ENCODE data around the gene TSHZ2. TPM values are rescaled to one million over a fixed set of nuclear protein-coding genes. Genes with fewer than 3 reads are reported as not detected.

The TSHZ2 gene
- total RNA-seq, 3 donors from 2014 or later: 8.1 to 19.3 (median 8.4) TPM

DNA sequence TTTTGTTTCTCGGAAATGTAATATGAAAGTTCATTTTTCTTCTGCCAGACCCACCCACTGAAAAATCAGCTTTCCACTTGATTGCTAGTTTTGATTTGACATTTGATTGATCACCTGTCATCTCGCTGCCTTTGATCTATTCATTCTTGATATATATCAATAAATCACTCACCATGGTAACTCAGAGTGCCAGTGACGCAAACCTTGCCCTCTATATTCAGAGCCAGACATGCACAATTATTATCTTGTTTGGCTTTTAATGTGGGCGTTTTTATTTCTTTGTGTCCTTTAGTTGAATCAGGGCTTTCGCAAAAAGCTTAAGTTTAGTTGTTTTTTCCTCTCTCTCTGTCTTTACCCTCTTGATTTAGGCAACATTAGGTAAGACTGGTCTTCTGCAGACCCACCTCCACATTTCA, 2.0 kb downstream of the TSHZ2 start:
- Mint-ChIP-seq H3K4me1 (ENCODE audit: low read depth) (peaks cover 42% of the 10 kb centered on the region), H3K4me3 (peak overlapping the region; percentile 90), H3K36me3 (ENCODE audit: insufficient read depth) (peaks cover 6% of the 10 kb centered on the region), H3K9me3 (no peaks in the 10 kb centered on the region), H3K27me3 (ENCODE audit: low read depth) (peaks cover 32% of the 10 kb centered on the region)
- peak; percentile 22 for DNase-seq
- peak; percentile 11 to 34 for ATAC-seq

- peak; percentile 25 for DNase-seq
- Mint-ChIP-seq H3K36me3 (ENCODE audit: insufficient read depth) (peaks cover 7% of the 10 kb centered on the region), H3K9me3 (no peaks in the 10 kb centered on the region), H3K4me3 (peak overlapping the region; percentile 90), H3K4me1 (ENCODE audit: low read depth) (peaks cover 47% of the 10 kb centered on the region), H3K27me3 (ENCODE audit: low read depth) (peaks cover 32% of the 10 kb centered on the region)
- peak in 1 of 2 donors; percentile 3 for ATAC-seq
Observed at GRCh38 chr20:52975029-52975732, 3.0 kb downstream of the TSHZ2 start.

- Mint-ChIP-seq H3K27me3 (ENCODE audit: low read depth) (peaks cover 28% of the 10 kb centered on the region), H3K36me3 (ENCODE audit: insufficient read depth) (peaks cover 7% of the 10 kb centered on the region), H3K9me3 (no peaks in the 10 kb centered on the region), H3K4me3 (peak overlapping the region; percentile 90), H3K4me1 (ENCODE audit: low read depth) (peaks cover 53% of the 10 kb centered on the region)
- DNase-seq (no peak), ATAC-seq (no peak)
Observed at GRCh38 chr20:52975803-52976531, 3.8 kb downstream of the TSHZ2 start.

- DNase-seq (no peak), ATAC-seq (no peak)
- Mint-ChIP-seq H3K9me3 (no peaks in the 10 kb centered on the region), H3K27me3 (ENCODE audit: low read depth) (peaks cover 17% of the 10 kb centered on the region), H3K4me3 (peak overlapping the region; percentile 60), H3K4me1 (ENCODE audit: low read depth) (peaks cover 59% of the 10 kb centered on the region), H3K36me3 (ENCODE audit: insufficient read depth) (peaks cover 10% of the 10 kb centered on the region)
Observed at GRCh38 chr20:52978851-52979250, 6.7 kb downstream of the TSHZ2 start.

DNA sequence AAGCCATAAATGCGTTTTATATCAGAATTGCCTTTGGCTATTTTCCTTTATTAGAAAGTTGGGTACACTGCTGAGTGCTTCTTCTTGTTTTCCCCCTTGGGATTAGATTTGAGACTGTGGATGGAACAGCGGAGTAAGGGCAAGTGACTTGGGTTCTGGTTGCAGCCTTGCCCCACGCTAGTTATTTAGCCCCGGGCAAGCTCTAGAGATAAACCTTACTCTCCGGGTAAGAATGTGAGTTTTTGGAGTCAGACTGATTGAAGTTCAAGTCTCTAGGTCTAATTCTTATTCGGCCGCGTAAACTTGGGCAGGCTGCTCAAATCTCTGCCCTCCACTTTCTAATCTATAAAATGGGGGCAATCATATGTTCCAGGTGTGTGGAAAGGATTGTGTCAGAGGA, 8.9 kb downstream of the TSHZ2 start:
- Mint-ChIP-seq H3K36me3 (ENCODE audit: insufficient read depth) (peaks cover 22% of the 10 kb centered on the region), H3K27me3 (ENCODE audit: low read depth) (peaks cover 11% of the 10 kb centered on the region), H3K4me3 (peak overlapping the region; percentile 11), H3K4me1 (ENCODE audit: low read depth) (peaks cover 71% of the 10 kb centered on the region), H3K9me3 (no peaks in the 10 kb centered on the region)
- ATAC-seq (no peak), DNase-seq (no peak)

- peak in 1 of 2 donors; percentile 53 for ATAC-seq
- Mint-ChIP-seq H3K27me3 (ENCODE audit: low read depth) (peaks cover 8% of the 10 kb centered on the region), H3K36me3 (ENCODE audit: insufficient read depth) (peaks cover 26% of the 10 kb centered on the region)
Observed at GRCh38 chr20:52983726-52984450, 11.7 kb downstream of the TSHZ2 start.

DNA sequence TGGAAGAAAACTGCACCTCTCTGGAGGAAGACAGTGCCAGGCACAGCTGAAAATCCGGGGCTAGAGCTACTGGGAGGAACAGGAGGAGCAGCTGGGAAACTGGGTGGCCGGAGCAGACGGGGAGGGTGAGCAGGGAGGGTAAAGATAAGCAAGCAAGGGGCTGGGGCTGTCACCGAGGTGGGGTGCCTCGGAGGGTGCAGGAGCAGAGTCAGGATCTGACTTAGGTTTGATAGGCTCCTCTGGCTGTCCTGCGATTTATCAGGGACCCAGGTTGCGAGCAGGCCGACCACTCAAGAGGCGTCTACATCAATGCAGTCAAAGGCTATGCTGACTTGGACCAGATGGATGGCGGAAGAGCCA, 12.3 kb downstream of the TSHZ2 start:
- Mint-ChIP-seq H3K9me3 (no peaks in the 10 kb centered on the region), H3K4me1 (ENCODE audit: low read depth) (peaks cover 64% of the 10 kb centered on the region), H3K4me3 (peak overlapping the region; percentile 74), H3K27me3 (ENCODE audit: low read depth) (peaks cover 8% of the 10 kb centered on the region), H3K36me3 (ENCODE audit: insufficient read depth) (peaks cover 23% of the 10 kb centered on the region)
- no peak for ATAC-seq
- DNase-seq: no peak

More at GRCh38 chr20:52983726-52984450, 11.7 kb downstream of the TSHZ2 start:
- Mint-ChIP-seq H3K9me3 (no peaks in the 10 kb centered on the region), H3K4me3 (peak overlapping the region; percentile 74), H3K4me1 (ENCODE audit: low read depth) (peaks cover 69% of the 10 kb centered on the region)
- DNase-seq: no peak

GRCh38 chr20:52985687-52986086, 13.5 kb downstream of the TSHZ2 start:
- no peak overlapping the region for H3K4me3 Mint-ChIP-seq
- peaks cover 52% of the 10 kb centered on the region for H3K4me1 Mint-ChIP-seq (ENCODE audit: low read depth)
- DNase-seq (no peak), ATAC-seq (no peak)
- H3K36me3 Mint-ChIP-seq (ENCODE audit: insufficient read depth): peaks cover 23% of the 10 kb centered on the region
- H3K27me3 Mint-ChIP-seq (ENCODE audit: low read depth): peaks cover 8% of the 10 kb centered on the region
- no peaks in the 10 kb centered on the region for H3K9me3 Mint-ChIP-seq

- ATAC-seq (no peak), DNase-seq (no peak)
- H3K9me3 Mint-ChIP-seq: no peaks in the 10 kb centered on the region
- peaks cover 8% of the 10 kb centered on the region for H3K27me3 Mint-ChIP-seq (ENCODE audit: low read depth)
- peaks cover 23% of the 10 kb centered on the region for H3K36me3 Mint-ChIP-seq (ENCODE audit: insufficient read depth)
- peaks cover 43% of the 10 kb centered on the region for H3K4me1 Mint-ChIP-seq (ENCODE audit: low read depth)
- H3K4me3 Mint-ChIP-seq: no peak overlapping the region
Observed at GRCh38 chr20:52987295-52987694, 15.1 kb downstream of the TSHZ2 start.

DNA sequence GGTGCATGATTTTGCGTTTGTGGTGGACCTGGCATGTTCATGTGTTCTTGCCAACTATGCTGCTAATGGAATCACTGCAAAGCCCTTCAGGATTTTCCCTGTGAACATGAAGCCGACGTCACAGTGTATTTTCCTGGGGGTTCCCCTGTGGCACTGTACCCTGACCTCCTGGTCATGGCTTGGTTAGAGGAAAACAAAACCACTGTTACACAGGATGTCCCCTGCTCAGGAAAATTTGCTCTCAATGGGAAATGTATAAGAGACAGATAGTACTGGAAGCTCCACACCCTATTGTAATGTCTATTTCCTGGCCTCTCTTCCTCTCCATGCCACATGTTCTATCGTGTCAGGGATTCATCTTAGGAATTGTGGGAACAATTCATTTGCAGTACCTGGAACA, 19.7 kb downstream of the TSHZ2 start:
- Mint-ChIP-seq H3K36me3 (ENCODE audit: insufficient read depth) (peaks cover 8% of the 10 kb centered on the region), H3K27me3 (ENCODE audit: low read depth) (peaks cover 2% of the 10 kb centered on the region), H3K9me3 (no peaks in the 10 kb centered on the region), H3K4me1 (ENCODE audit: low read depth) (peaks cover 44% of the 10 kb centered on the region), H3K4me3 (no peak overlapping the region)
- ATAC-seq: no peak
- DNase-seq: no peak

GRCh38 chr20:52992632-52993031, 20.5 kb downstream of the TSHZ2 start:
- ATAC-seq (no peak), DNase-seq (no peak)
- H3K9me3 Mint-ChIP-seq: no peaks in the 10 kb centered on the region
- peaks cover 2% of the 10 kb centered on the region for H3K27me3 Mint-ChIP-seq (ENCODE audit: low read depth)
- H3K36me3 Mint-ChIP-seq (ENCODE audit: insufficient read depth): peaks cover 10% of the 10 kb centered on the region
- peaks cover 46% of the 10 kb centered on the region for H3K4me1 Mint-ChIP-seq (ENCODE audit: low read depth)
- H3K4me3 Mint-ChIP-seq: no peak overlapping the region

- H3K4me3 Mint-ChIP-seq: no peak overlapping the region
- ATAC-seq (no peak), DNase-seq (no peak)
- peaks cover 2% of the 10 kb centered on the region for H3K27me3 Mint-ChIP-seq (ENCODE audit: low read depth)
- peaks cover 9% of the 10 kb centered on the region for H3K36me3 Mint-ChIP-seq (ENCODE audit: insufficient read depth)
- no peaks in the 10 kb centered on the region for H3K9me3 Mint-ChIP-seq
- H3K4me1 Mint-ChIP-seq (ENCODE audit: low read depth): peaks cover 46% of the 10 kb centered on the region
Observed at GRCh38 chr20:52993076-52993475, 20.9 kb downstream of the TSHZ2 start.

DNA sequence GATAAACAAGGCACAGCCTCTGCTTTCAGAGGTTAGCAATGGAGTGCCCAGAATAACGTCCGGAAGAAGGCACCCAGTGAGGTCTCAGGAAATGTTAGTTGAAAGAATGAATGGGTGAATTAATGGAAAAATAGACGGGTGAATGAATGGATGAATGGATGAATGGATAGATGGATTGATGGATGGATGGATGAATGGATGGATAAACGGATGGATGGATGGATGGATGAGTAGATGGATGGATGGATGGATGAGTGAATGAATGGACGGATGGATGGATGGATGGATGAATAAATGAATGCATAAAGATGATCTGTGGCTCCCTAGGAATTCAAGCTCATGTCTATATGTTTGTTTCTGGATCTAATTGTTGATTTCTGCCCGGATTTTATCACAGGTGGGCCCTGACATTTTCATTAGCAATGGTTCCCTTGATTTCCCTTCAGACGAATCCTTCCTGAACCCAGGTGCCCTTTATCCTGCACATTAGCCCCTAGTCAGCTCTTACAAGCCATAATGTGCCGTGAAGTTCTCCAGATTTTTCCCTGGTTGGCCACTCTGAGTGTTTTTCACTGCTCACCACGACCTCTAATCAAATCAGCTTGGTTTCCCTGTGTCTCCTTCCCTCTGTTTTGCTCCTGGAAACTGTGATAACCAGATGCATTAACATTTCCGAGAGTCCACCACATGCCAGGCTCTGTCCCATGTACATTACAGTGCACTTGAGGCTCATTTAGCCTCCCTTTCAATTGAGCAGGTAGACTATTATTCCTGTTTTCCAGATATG, 22.2 kb downstream of the TSHZ2 start:
- Mint-ChIP-seq H3K36me3 (ENCODE audit: insufficient read depth) (peaks cover 9% of the 10 kb centered on the region), H3K4me3 (no peak overlapping the region), H3K27me3 (ENCODE audit: low read depth) (peaks cover 2% of the 10 kb centered on the region), H3K9me3 (no peaks in the 10 kb centered on the region), H3K4me1 (ENCODE audit: low read depth) (peaks cover 44% of the 10 kb centered on the region)
- DNase-seq (no peak), ATAC-seq (no peak)

DNA sequence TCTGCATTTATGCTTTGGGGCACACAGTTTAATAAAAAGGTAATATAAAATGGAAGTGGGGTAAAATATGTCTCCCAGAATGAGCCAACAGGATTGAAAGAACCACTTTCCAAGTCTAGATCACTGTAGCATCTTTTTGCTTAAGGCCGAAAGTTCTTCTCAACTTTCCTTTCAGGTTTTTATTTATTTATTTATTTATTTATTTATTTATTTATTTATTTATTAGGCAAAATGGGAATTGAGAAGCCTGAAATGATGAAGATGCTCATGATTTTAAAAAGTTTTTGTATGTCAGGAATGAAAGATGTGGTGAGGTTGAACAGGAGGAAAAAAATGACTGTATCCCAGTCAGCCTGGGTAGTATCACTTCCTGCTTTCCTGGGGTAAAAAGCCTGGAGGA, 24.0 kb downstream of the TSHZ2 start:
- H3K4me1 Mint-ChIP-seq (ENCODE audit: low read depth): peaks cover 57% of the 10 kb centered on the region
- H3K27me3 Mint-ChIP-seq (ENCODE audit: low read depth): peaks cover 2% of the 10 kb centered on the region
- no peak overlapping the region for H3K4me3 Mint-ChIP-seq
- ATAC-seq (no peak), DNase-seq (no peak)
- H3K9me3 Mint-ChIP-seq: no peaks in the 10 kb centered on the region
- peaks cover 9% of the 10 kb centered on the region for H3K36me3 Mint-ChIP-seq (ENCODE audit: insufficient read depth)
